Central memory CD8-positive, alpha-beta T cell (primary cell): ENCODE measurements around the gene DSC2.

Experiments
- ATAC-seq: fragments of 150-1000 bp; cut with Tn5 transposase; replicated peaks from 2 replicates; pipeline ENCODE4 v1.10.0; 2022; ENCODE audit warnings: mild to moderate bottlenecking, moderate FRiP score, moderate number of reproducible peaks; ENCODE audit not compliant: poor library complexity, severe bottlenecking; ENCODE audit errors: extremely low read depth
- DNase-seq, 2 donors: peaks; one replicate each; pipeline ENCODE4 v3.0.0; 2021; ENCODE audit warnings: low spot score in 2 of 2
- H3K27ac Mint-ChIP-seq: one replicate; pipeline ENCODE4 v1.8.0; 2022; ENCODE audit warnings: low read depth, mild to moderate bottlenecking, moderate library complexity, mixed read lengths
- H3K27me3 Mint-ChIP-seq: one replicate; pipeline ENCODE4 v1.8.0; 2022; ENCODE audit warnings: mixed read lengths
- H3K36me3 Mint-ChIP-seq: one replicate; pipeline ENCODE4 v1.8.0; 2022; ENCODE audit warnings: mild to moderate bottlenecking, moderate library complexity, mixed read lengths; ENCODE audit not compliant: insufficient read depth
- H3K4me1 Mint-ChIP-seq: one replicate; pipeline ENCODE4 v1.8.0; 2022; ENCODE audit warnings: mixed read lengths
- H3K4me3 Mint-ChIP-seq: one replicate; pipeline ENCODE4 v1.8.0; 2022; ENCODE audit warnings: mild to moderate bottlenecking, moderate library complexity, mixed read lengths
- H3K9me3 Mint-ChIP-seq: one replicate; pipeline ENCODE4 v1.8.0; 2022; ENCODE audit warnings: mixed read lengths

DSC2 gene

GRCh38 chr18:31112804-31113203, 10.6 kb upstream of the DSC2 start:
- Mint-ChIP-seq H3K27ac (no peak overlapping the region), H3K36me3 (no peaks in the 10 kb centered on the region), H3K4me1 (no peaks in the 10 kb centered on the region), H3K9me3 (peaks cover 15% of the 10 kb centered on the region), H3K4me3 (no peak overlapping the region), H3K27me3 (no peaks in the 10 kb centered on the region)
- no peak for ATAC-seq
- no peak for DNase-seq

- DNase-seq: no peak
- ATAC-seq: no peak
- peaks cover 6% of the 10 kb centered on the region for H3K9me3 Mint-ChIP-seq
Observed at GRCh38 chr18:31105733-31106132, 3.5 kb upstream of the DSC2 start.

GRCh38 chr18:31104444-31104843, 2.2 kb upstream of the DSC2 start:
- DNase-seq (no peak), ATAC-seq (no peak)
- no peak overlapping the region for H3K27ac Mint-ChIP-seq
- H3K9me3 Mint-ChIP-seq: peaks cover 18% of the 10 kb centered on the region
- H3K4me1 Mint-ChIP-seq: no peaks in the 10 kb centered on the region
- H3K27me3 Mint-ChIP-seq: peaks cover 13% of the 10 kb centered on the region
- no peak overlapping the region for H3K4me3 Mint-ChIP-seq
- no peaks in the 10 kb centered on the region for H3K36me3 Mint-ChIP-seq

More at GRCh38 chr18:31105733-31106132, 3.5 kb upstream of the DSC2 start:
- H3K4me1 Mint-ChIP-seq: no peaks in the 10 kb centered on the region
- H3K36me3 Mint-ChIP-seq: no peaks in the 10 kb centered on the region
- H3K4me3 Mint-ChIP-seq: no peak overlapping the region
- no peak overlapping the region for H3K27ac Mint-ChIP-seq
- peaks cover 1% of the 10 kb centered on the region for H3K27me3 Mint-ChIP-seq

- Mint-ChIP-seq H3K27me3 (peaks cover 20% of the 10 kb centered on the region), H3K4me1 (no peaks in the 10 kb centered on the region), H3K9me3 (peaks cover 27% of the 10 kb centered on the region), H3K4me3 (no peak overlapping the region), H3K27ac (no peak overlapping the region), H3K36me3 (no peaks in the 10 kb centered on the region)
- ATAC-seq: no peak
- DNase-seq: no peak
Observed at GRCh38 chr18:31103423-31103822, 1.2 kb upstream of the DSC2 start.

- H3K4me1 Mint-ChIP-seq: no peaks in the 10 kb centered on the region
- H3K9me3 Mint-ChIP-seq: peaks cover 27% of the 10 kb centered on the region
- no peak overlapping the region for H3K4me3 Mint-ChIP-seq
- H3K36me3 Mint-ChIP-seq: no peaks in the 10 kb centered on the region
- H3K27ac Mint-ChIP-seq: no peak overlapping the region
- no peak for DNase-seq
- no peak for ATAC-seq
- peaks cover 20% of the 10 kb centered on the region for H3K27me3 Mint-ChIP-seq
Observed at GRCh38 chr18:31102941-31103340, 720 bp upstream of the DSC2 start.

GRCh38 chr18:31101183-31102024, 817 bp downstream of the DSC2 start:
- Mint-ChIP-seq H3K4me3 (no peak overlapping the region), H3K27ac (no peak overlapping the region), H3K36me3 (no peaks in the 10 kb centered on the region), H3K27me3 (peaks cover 20% of the 10 kb centered on the region), H3K4me1 (no peaks in the 10 kb centered on the region), H3K9me3 (peaks cover 33% of the 10 kb centered on the region)
- no peak for DNase-seq
- ATAC-seq: no peak

GRCh38 chr18:31100436-31101182, 1.6 kb downstream of the DSC2 start:
- Mint-ChIP-seq H3K27me3 (peaks cover 20% of the 10 kb centered on the region), H3K4me3 (no peak overlapping the region), H3K36me3 (no peaks in the 10 kb centered on the region), H3K27ac (no peak overlapping the region), H3K4me1 (no peaks in the 10 kb centered on the region), H3K9me3 (peaks cover 36% of the 10 kb centered on the region)
- DNase-seq: no peak
- no peak for ATAC-seq

- Mint-ChIP-seq H3K4me3 (no peak overlapping the region), H3K9me3 (peaks cover 45% of the 10 kb centered on the region), H3K27ac (no peak overlapping the region), H3K4me1 (no peaks in the 10 kb centered on the region), H3K27me3 (peaks cover 20% of the 10 kb centered on the region), H3K36me3 (no peaks in the 10 kb centered on the region)
- no peak for ATAC-seq
- no peak for DNase-seq
Observed at GRCh38 chr18:31099450-31100230, 2.6 kb downstream of the DSC2 start.

- Mint-ChIP-seq H3K27me3 (peaks cover 20% of the 10 kb centered on the region), H3K4me1 (no peaks in the 10 kb centered on the region), H3K4me3 (no peak overlapping the region), H3K27ac (no peak overlapping the region), H3K9me3 (peaks cover 46% of the 10 kb centered on the region), H3K36me3 (no peaks in the 10 kb centered on the region)
- DNase-seq (no peak), ATAC-seq (no peak)
Observed at GRCh38 chr18:31098878-31099277, 3.3 kb downstream of the DSC2 start.

GRCh38 chr18:31097666-31098065, 4.6 kb downstream of the DSC2 start:
- DNase-seq (no peak), ATAC-seq (no peak)
- no peak overlapping the region for H3K4me3 Mint-ChIP-seq
- no peak overlapping the region for H3K27ac Mint-ChIP-seq
- H3K9me3 Mint-ChIP-seq: peaks cover 39% of the 10 kb centered on the region
- H3K27me3 Mint-ChIP-seq: peaks cover 20% of the 10 kb centered on the region
- no peaks in the 10 kb centered on the region for H3K4me1 Mint-ChIP-seq
- no peaks in the 10 kb centered on the region for H3K36me3 Mint-ChIP-seq

- peaks cover under 1% of the 10 kb centered on the region for H3K27me3 Mint-ChIP-seq
- DNase-seq (no peak), ATAC-seq (no peak)
- no peaks in the 10 kb centered on the region for H3K4me1 Mint-ChIP-seq
- H3K4me3 Mint-ChIP-seq: no peak overlapping the region
- H3K27ac Mint-ChIP-seq: no peak overlapping the region
- no peaks in the 10 kb centered on the region for H3K36me3 Mint-ChIP-seq
- H3K9me3 Mint-ChIP-seq: peaks cover 40% of the 10 kb centered on the region
Observed at GRCh38 chr18:31093880-31094279, 8.3 kb downstream of the DSC2 start.

GRCh38 chr18:31093294-31093693, 8.9 kb downstream of the DSC2 start:
- no peak for ATAC-seq
- Mint-ChIP-seq H3K9me3 (peaks cover 36% of the 10 kb centered on the region), H3K27ac (no peak overlapping the region), H3K27me3 (no peaks in the 10 kb centered on the region), H3K4me3 (no peak overlapping the region), H3K4me1 (no peaks in the 10 kb centered on the region), H3K36me3 (no peaks in the 10 kb centered on the region)
- no peak for DNase-seq
